HK-2 (cell line): ENCODE results near the gene DDX54.

Experiments
- DNase-seq: peaks from one replicate; pipeline ENCODE4 v3.0.0-alpha.2; 2018; ENCODE audit not compliant: unreplicated experiment

Gene DDX54

GRCh38 chr12:113185180-113186032, at the start of gene DDX54, which contains the start of gene RITA1:
TSS of gene DDX54 (minus strand) at chr12:113185478. CDS start at chr12:113185451, 27 bp downstream.
TSS of gene RITA1 (plus strand) at chr12:113185721. CDS start at chr12:113186747, 1,026 bp downstream.
- DNase-seq = peak; percentile 87

- DNase-seq = no peak
Measured at GRCh38 chr12:113234483-113234882, 49.2 kb upstream of the DDX54 start.

- no peak for DNase-seq
Measured at GRCh38 chr12:113233967-113234366, 48.7 kb upstream of the DDX54 start.

- no peak for DNase-seq
Measured at GRCh38 chr12:113232840-113233585, 47.7 kb upstream of the DDX54 start.

- DNase-seq = no peak
Measured at GRCh38 chr12:113232089-113232839, 47.0 kb upstream of the DDX54 start.

- DNase-seq = peak; percentile 80
Measured at GRCh38 chr12:113231235-113232088, 46.2 kb upstream of the DDX54 start.

GRCh38 chr12:113230315-113231234, 45.3 kb upstream of the DDX54 start:
- DNase-seq = peak; percentile 41

- DNase-seq = no peak
Measured at GRCh38 chr12:113228394-113229028, 43.2 kb upstream of the DDX54 start.

- no peak for DNase-seq
Measured at GRCh38 chr12:113227686-113228391, 42.6 kb upstream of the DDX54 start.

GRCh38 chr12:113226696-113227568, 41.7 kb upstream of the DDX54 start:
- DNase-seq = no peak

GRCh38 chr12:113224955-113225354, 39.7 kb upstream of the DDX54 start:
- no peak for DNase-seq

GRCh38 chr12:113222730-113223531, 37.7 kb upstream of the DDX54 start:
- DNase-seq = peak; percentile 66

GRCh38 chr12:113221997-113222729, 36.9 kb upstream of the DDX54 start:
- peak; percentile 20 for DNase-seq

GRCh38 chr12:113221181-113221996, 36.1 kb upstream of the DDX54 start, which contains the start of gene TPCN1:
TSS of gene TPCN1 (plus strand) at chr12:113221464. CDS start at chr12:113226853, 5,389 bp downstream.
- peak; percentile 99 for DNase-seq

GRCh38 chr12:113220593-113221180, 35.4 kb upstream of the DDX54 start:
- DNase-seq = no peak
